D721Med (cell line): Measurements from ENCODE around the gene MYO1C.

Experiments used
- DNase-seq: peaks from one replicate; pipeline ENCODE4 v3.0.0; 2011; ENCODE audit warnings: low spot score; ENCODE audit not compliant: insufficient read length
- FAIRE-seq: peaks from 2 replicates; lab custom pipeline; 2011; peaks lifted over from hg19 to GRCh38; lab: Jason Lieb, UNC
- TF ChIP-seq, protein P1 (sequence below): IDR thresholded peaks from 2 replicates; pipeline ENCODE4 v1.5.1; 2012; ENCODE audit warnings: mild to moderate bottlenecking, control low read depth; ENCODE audit not compliant: insufficient read depth; ENCODE audit errors: missing control alignments

MYO1C gene

DNA sequence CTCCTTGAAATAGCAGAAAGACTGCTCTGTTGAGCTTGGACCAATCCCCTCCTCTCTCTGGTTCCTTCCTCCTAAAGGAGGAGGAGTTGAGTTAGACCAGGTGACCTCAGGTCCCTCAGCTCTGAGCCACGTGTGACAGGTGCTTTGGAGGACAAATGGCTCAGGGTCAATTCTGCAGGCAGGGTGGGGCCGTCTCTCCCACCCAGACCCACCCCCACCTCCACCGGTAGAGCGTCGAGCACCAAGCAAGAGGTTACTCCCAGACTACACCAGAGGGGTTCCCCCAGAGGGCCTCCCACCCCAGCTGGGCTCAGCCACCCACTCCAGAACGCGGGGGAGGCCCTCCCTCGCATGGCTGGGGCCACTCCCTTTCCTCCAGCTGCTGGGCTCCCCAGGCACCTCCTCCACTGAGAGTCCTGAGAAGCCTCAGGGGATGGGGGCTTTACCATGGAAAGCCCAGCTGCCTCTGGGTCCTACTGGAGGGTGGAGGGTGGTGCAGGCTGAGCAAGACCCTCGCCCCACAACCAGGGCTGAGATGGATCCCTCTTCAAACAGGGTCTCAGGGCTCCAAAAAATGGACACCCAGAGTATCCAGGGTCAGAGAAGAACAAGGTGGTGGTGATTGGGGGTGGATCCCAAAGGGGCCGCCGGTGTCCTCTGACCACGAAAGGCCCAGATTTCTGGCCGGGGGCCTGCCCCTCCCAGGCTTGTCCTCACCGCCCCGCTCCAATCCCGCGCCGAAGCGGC, 7.6 kb downstream of the MYO1C start:
- TF ChIP-seq, protein P1, sequence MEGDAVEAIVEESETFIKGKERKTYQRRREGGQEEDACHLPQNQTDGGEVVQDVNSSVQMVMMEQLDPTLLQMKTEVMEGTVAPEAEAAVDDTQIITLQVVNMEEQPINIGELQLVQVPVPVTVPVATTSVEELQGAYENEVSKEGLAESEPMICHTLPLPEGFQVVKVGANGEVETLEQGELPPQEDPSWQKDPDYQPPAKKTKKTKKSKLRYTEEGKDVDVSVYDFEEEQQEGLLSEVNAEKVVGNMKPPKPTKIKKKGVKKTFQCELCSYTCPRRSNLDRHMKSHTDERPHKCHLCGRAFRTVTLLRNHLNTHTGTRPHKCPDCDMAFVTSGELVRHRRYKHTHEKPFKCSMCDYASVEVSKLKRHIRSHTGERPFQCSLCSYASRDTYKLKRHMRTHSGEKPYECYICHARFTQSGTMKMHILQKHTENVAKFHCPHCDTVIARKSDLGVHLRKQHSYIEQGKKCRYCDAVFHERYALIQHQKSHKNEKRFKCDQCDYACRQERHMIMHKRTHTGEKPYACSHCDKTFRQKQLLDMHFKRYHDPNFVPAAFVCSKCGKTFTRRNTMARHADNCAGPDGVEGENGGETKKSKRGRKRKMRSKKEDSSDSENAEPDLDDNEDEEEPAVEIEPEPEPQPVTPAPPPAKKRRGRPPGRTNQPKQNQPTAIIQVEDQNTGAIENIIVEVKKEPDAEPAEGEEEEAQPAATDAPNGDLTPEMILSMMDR = no peak
- DNase-seq (peak; percentile 59), FAIRE-seq (no peak)

DNA sequence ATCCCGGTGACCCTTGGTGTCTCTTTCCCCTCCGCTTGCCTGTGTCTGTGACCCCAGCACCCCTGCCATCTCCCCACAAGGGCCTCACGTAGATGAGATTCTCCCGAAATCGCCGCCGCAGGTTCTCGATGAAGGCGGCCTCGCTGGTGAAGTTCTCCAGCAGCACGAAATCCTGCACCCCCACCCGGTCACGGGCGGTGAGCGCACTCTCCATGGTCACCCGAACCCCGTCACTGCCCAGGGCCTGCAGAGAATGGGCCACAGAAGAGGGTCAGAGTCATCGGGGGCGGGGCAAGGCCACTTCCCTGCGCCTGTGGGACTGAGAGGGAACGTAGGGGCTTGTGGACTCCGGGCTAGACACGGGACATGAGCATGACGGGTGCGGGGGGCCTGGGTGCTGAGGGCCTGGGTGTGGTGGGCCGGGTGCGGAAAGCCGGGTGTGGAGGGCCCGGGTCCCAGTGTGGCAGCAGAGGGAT, 8.4 kb downstream of the MYO1C start:
- TF ChIP-seq, protein P1 = no peak
- DNase-seq = no peak
- no peak for FAIRE-seq

DNA sequence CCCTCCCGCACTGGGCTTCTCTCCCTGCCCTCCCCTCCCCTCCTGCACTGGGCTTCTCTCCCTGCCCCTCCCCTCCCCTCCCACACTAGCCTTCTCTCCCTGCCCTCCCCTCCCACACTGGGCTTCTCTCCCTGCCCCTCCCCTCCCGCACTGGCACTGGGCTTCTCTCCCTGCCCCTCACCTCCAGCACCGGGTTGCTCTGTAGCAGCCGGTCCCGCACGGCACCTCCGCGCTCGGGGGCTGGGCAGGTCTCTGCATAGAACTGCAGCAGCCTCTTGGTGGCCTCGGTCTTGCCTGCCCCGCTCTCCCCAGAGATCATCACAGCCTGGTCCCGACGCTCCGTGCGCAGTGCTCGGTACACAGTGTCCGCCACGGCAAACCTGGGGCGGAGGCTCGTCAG, 9.8 kb downstream of the MYO1C start:
- FAIRE-seq (no peak), DNase-seq (no peak)
- TF ChIP-seq, protein P1 = no peak

DNA sequence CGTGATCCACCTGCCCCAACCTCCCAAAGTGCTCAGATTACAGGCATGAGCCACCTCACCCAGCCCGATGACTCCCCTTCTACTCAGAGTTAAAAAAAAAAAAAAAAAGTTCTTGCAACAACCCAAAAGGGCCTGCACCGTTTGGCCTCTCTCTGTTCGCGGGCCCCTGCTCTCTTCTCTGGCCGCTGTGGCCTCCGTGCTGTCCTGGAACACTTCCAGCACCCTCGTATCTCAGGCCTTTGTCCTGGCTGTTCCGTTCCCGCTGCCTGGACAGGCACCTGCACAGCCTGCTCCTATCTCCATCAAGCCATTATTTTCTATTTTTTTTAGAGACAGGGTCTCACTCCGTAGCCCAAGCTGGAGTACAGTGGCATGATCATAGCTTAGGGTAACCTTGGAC, 10.8 kb downstream of the MYO1C start:
- FAIRE-seq (no peak), DNase-seq (no peak)
- TF ChIP-seq, protein P1 = no peak

DNA sequence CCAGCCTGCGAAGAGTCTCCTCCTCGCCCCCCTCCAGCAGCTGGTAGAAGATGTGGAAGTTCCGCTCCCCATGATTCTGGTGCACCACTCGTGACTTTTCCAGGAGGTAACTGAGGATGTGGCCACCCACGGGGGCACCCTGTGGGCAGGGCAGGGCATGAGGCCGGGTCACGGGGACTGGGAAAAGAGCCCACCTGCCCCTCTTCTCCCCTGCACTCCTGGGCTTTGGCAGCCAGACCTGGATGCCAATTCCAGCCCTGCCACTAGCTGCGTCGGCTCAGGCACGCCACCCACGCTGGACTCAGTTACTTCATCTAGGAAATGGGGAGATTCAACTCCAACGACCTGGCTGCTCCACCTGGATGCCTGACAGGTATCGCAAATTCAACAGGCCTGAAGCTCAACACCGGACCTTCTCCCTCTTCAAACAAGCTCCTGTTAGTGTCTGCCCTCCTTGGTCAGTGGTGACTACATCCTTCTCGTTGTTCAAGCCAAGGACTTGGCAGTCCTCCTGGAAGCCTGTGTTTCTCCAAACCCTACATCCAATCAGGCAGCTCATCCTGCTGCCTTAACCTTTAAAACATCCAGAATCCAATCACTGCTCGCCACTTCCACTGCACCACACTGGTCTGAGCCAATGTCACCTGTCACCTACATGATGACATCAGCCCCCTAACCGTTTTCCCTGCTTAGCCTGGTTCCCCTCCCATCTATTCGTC, 11.6 kb downstream of the MYO1C start:
- TF ChIP-seq, protein P1 = no peak
- DNase-seq (no peak), FAIRE-seq (no peak)

DNA sequence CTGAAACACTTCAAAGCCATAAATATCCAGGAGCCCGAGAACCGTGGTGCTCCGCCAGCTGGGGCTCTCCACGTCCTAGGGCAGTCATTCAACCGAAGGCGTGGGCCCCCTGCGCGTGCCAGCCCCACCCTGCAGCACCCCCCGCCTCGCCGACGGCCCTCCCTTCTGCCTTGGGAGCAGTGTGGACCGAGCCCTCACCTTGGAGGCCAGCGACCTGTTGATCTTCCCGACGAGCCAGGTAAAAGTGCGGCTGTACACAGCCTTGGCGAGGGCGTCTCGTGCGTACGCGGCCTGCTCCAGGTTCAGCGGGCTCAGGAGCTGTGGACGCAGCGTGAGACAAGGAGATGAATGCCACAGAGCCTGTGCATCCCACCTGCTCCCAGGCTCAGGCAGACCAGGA, 14.1 kb downstream of the MYO1C start:
- TF ChIP-seq, protein P1 = no peak
- DNase-seq (no peak), FAIRE-seq (no peak)
